ENCODE results near the gene DNM2.
A peak's percentile ranks its signal among the peaks of the same experiment; 100 is the strongest.

The DNM2 gene

DNA sequence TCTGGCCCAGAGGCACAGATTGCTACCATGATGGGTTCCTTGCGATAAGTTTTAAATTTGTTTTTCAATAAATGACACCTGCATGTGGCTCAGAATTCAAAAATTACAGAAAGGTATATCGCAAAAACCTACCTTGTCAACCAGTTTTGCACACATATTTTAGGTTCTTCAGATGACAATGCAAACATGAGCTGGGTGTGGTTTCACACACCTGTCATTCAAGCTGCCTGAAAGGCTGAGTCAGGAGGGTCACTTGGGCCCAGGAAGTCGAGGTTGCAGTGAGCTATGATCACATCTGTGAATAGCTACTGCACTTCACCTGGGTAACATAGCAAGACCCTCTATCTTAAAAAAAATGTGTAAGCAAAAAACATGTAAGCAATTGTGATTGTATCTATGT, 56.1 kb downstream of the DNM2 start:
- DNase-seq (ENCODE audit: extremely low spot score), result no peak
- TF ChIP-seq, protein P1, sequence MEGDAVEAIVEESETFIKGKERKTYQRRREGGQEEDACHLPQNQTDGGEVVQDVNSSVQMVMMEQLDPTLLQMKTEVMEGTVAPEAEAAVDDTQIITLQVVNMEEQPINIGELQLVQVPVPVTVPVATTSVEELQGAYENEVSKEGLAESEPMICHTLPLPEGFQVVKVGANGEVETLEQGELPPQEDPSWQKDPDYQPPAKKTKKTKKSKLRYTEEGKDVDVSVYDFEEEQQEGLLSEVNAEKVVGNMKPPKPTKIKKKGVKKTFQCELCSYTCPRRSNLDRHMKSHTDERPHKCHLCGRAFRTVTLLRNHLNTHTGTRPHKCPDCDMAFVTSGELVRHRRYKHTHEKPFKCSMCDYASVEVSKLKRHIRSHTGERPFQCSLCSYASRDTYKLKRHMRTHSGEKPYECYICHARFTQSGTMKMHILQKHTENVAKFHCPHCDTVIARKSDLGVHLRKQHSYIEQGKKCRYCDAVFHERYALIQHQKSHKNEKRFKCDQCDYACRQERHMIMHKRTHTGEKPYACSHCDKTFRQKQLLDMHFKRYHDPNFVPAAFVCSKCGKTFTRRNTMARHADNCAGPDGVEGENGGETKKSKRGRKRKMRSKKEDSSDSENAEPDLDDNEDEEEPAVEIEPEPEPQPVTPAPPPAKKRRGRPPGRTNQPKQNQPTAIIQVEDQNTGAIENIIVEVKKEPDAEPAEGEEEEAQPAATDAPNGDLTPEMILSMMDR (IDR thresholded peaks at IDR 0.05; ENCODE audit: control extremely low read depth, extremely low read depth, low read depth, missing control alignments), result no peak
- CTCF ChIA-PET, result interaction anchor here (0.9 to 2.7 kb wide), 3 partner anchors 9 to 90 kb away, joined by 3 to 7 read pairs (median 3); partner anchors contain the start of gene DNM2
- POLR2A ChIA-PET, result no interaction called here

DNA sequence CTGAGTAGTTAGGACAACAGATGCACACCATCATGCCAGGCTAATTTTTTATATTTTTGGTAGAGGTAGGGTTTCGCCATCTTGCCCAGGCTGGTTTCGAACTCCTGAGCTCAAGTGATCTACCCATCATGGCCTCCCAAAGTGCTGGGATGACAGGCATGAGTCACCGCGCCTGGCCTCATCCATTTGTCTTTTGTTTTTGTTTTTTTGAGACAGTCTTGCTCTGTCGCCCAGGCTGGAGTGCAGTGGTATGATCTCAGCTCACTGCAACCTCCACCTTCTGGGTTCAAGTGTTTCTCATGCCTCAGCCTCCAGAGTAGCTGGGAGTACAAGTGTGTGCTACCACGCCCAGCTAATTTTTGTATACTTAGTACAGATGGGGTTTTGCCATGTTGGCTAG, 57.0 kb downstream of the DNM2 start:
- no peak for DNase-seq (ENCODE audit: extremely low spot score)
- ChIA-PET POLR2A (no interaction called here), CTCF (interaction anchor here (1.0 to 2.7 kb wide), 2 partner anchors 8 to 58 kb away, joined by 3 to 7 read pairs; partner anchors contain the start of gene DNM2)
- TF ChIP-seq, protein P1 (IDR thresholded peaks at IDR 0.05; ENCODE audit: control extremely low read depth, extremely low read depth, low read depth, missing control alignments), result no peak

DNA sequence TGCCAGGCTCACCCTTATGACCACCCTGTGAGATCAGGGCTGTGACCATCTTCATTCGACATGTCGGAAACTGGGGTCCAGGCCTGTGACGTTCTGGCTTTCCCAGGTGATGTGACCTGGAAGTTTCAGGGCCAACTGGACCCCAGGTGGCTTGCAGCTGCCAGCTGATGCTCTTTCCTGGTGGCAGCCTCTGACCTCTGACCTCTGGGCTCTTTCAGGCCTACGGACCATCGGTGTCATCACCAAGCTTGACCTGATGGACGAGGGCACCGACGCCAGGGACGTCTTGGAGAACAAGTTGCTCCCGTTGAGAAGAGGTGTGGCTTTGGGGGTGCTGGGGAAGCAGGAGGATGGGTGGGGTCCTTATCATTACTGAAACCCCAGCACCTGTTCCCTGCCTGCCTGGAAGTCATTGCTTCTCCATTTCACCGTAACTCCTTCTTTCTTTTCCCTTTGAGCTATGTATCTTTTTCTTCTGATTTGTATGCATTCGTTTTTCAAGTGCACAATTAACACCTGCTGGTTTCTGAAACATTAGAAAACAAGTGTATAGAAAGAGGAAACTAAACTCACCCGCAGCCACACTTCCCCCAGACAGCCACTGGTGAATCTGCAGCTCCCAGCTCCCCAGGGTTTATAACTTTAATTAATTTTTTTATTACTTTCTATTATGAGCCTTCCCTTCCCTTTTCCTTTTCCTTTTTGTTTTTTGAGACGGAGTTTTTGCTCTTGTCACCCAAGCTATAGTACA, 59.2 kb downstream of the DNM2 start:
- CTCF ChIA-PET, result interaction anchor here (1.0 to 1.4 kb wide), 4 partner anchors 8 to 87 kb away, joined by 3 to 9 read pairs (median 5); no protein-coding TSS in a partner anchor
- POLR2A ChIA-PET, result interaction anchor here (1.0 kb wide), 1 partner anchor 119 kb away, joined by 3 read pairs; no protein-coding TSS in a partner anchor
- TF ChIP-seq, protein P1 (IDR thresholded peaks at IDR 0.05; ENCODE audit: control extremely low read depth, extremely low read depth, low read depth, missing control alignments), result no peak
- peak; percentile 49 for DNase-seq (ENCODE audit: extremely low spot score)

DNA sequence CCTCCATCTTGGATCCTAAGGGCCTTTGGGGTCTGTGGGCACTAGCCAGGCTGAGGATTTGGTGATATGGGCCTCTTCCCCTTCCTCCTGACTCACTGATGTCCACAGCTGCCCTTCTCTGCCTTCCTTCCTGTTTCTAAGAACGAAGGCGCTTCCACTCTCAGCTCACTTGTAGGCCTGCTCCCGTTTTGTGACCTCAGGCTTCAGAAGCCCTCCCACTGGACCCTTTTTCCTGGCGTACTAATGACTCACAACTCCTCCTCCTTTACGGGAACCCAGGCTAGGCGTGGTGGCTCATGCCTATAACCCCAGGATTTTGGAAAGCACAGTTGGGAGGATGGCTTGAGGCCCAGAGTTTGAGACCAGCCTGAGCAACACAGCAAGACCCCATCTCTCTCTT, 62.5 kb downstream of the DNM2 start:
- ChIA-PET POLR2A (interaction anchor here (0.6 kb wide), 1 partner anchor 339 kb away, joined by 4 read pairs; no protein-coding TSS in a partner anchor), CTCF (interaction anchor here (0.9 to 2.6 kb wide), 2 partner anchors 8 to 84 kb away, joined by 3 to 6 read pairs; no protein-coding TSS in a partner anchor)

DNA sequence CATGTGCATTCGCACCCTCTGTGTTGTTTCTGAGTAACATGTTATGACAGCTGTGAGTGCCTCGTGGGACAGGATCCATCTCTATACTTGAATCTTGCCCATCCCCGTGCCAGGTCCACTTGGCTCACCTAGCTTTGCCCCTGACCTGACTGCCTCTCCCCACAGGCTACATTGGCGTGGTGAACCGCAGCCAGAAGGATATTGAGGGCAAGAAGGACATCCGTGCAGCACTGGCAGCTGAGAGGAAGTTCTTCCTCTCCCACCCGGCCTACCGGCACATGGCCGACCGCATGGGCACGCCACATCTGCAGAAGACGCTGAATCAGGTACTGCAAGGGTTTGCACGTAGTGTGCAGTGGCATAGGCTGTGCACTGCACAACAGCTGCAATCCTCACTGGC, 64.9 kb downstream of the DNM2 start:
- ChIA-PET CTCF (interaction anchor here (0.8 to 2.1 kb wide), 3 partner anchors 9 to 65 kb away, joined by 3 to 7 read pairs (median 4); partner anchors contain the start of gene DNM2), POLR2A (no interaction called here)
- no peak for DNase-seq (ENCODE audit: extremely low spot score)
- TF ChIP-seq, protein P1 (IDR thresholded peaks at IDR 0.05; ENCODE audit: control extremely low read depth, extremely low read depth, low read depth, missing control alignments), result no peak

More for the DNA sequence above, 62.5 kb downstream of the DNM2 start:
- DNase-seq (ENCODE audit: extremely low spot score), result no peak
- TF ChIP-seq, protein P1 (IDR thresholded peaks at IDR 0.05; ENCODE audit: control extremely low read depth, extremely low read depth, low read depth, missing control alignments), result no peak

DNA sequence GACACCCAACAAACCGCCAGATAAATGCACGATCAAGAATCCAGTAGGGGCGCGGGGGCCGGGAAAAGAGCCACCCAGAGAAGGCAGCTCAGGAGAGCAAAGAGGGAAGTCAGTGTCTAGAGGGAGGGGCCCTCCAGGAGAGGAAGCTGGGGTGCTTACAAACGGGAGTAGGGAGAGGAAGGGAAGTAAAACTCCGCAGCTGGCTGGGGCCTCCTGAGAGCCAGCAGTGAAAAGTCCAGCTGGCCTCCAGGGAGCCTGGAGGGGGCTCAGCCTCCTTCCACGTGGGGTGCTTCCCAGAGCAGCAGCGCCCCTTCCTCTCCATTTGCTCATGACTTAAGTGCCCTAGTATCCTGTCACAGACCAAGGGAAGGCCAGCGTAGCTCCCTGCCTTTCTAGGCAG, 66.4 kb downstream of the DNM2 start:
- DNase-seq (ENCODE audit: extremely low spot score), result no peak
- TF ChIP-seq, protein P1 (IDR thresholded peaks at IDR 0.05; ENCODE audit: control extremely low read depth, extremely low read depth, low read depth, missing control alignments), result no peak
- ChIA-PET POLR2A (interaction anchor here (0.6 to 0.7 kb wide), 3 partner anchors 10 to 114 kb away, joined by 3 to 4 read pairs (median 4); no protein-coding TSS in a partner anchor), CTCF (interaction anchor here (1.1 to 1.3 kb wide), 3 partner anchors 30 to 84 kb away, joined by 4 to 6 read pairs (median 5); partner anchors contain the start of gene DNM2)
